SIG-M5 treated with dmso at 0.1 percent for 504 hours (cell line): Measurements from ENCODE around the gene CYTH2.

Experiments used
- DNase-seq: peaks from one replicate; lab custom pipeline; 2025; ENCODE audit not compliant: unreplicated experiment; lab: John Stamatoyannopoulos, UW

The CYTH2 gene

DNA sequence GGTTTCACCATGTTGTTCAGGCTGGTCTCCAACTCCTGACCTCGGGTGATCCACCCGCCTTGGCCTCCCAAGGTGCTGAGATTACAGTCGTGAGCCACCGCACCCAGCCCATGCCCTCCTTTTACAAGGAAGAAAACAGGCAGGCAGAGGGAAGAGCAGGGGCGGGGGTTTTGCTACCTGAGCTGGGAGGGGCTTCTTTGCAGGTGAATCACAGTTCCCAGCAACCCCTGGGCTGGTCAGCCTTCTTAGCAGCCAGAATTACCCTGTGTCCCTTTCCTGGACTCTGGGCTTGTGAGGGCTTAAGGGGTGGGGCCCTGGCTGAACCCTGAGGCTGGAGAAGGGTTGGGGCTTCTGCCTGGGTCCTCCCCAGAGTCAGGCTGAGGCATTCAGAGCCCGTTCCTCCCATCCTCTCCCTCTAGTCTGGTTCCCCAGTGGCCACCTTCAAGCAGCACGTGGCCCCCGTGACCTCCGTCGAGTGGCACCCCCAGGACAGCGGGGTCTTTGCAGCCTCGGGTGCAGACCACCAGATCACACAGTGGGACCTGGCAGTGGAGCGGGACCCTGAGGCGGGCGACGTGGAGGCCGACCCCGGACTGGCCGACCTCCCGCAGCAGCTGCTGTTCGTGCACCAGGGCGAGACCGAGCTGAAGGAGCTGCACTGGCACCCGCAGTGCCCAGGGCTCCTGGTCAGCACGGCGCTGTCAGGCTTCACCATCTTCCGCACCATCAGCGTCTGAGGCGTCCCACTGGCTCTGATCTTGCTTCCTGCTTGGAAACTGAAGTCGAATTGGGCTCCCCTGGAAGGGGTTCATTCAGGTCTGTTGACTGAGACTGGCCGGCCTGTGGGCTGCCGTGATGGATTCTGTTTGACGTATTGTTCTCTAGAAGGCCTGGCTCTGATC lies 16.6 kb upstream of the CYTH2 start:
- DNase-seq, result no peak

DNA sequence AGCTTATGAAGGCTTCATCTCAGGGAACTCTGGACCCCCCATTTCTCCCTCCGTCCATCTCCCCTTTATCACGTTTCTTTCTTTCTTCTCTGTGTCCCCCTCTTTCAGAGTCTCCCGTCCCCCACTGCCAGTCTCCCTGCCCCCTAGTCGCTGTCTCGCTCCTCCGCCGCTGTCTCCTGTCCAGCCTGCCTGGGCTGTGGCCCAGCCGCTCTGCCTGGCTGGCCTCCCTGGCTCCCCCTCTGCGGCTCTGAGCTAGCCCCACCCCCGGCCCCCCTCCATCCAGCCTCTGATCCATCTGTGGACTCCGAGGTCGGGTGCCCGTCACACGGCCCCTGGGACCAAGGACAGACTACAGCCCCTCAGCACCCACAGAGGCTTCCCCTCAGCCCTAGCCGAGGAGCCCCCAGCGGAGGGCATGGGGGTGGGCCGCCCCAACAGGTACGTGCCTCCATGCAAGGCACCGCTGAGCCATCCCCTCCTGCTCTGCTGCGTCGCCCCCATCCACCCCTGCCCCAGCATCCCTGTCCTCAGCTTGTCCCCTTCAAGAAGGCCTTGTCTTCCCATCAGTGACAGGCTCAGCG lies 14.9 kb upstream of the CYTH2 start:
- DNase-seq, result no peak

DNA sequence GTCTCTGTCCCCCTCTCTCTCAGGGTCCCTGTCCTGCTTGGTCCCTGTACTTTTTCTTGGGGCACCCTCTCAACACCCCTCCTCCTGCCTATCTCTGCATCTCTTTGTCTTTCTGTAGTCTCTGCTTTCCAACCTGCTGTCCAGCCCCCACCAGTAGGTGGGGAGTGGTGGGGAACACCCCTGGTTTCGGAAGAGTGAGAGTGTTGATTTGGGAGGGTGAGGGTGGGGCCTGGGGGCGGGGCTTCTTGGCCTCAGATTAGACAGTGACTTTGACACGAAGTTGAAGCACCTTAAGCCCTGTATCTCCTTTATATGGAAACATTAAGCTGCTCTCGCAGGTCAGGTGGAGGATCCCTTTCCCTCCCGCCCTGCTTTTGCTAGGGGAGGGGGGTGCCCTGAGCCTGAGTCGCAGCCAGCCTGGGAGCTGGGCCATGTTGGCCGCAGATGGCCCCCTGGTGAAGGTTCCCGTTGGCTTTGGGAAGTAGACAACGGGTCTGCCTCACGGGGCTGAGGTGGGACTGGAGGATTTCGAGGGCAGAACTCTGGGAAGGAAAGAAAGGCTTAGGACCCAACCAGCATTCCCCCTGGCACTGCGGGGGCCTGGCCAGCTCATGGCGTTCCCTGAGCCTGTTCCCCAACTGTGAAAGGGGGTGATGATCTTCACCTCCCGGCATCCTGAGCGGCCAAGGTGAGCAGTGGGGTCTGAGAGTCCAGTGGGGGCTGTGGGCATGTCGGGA lies 13.8 kb upstream of the CYTH2 start, which contains the start of gene KCNJ14:
KCNJ14 (plus strand) TSS at position 404 of the 737 bp plus-strand sequence. CDS start 6,151 bp downstream, outside the sequence.
- no peak for DNase-seq

DNA sequence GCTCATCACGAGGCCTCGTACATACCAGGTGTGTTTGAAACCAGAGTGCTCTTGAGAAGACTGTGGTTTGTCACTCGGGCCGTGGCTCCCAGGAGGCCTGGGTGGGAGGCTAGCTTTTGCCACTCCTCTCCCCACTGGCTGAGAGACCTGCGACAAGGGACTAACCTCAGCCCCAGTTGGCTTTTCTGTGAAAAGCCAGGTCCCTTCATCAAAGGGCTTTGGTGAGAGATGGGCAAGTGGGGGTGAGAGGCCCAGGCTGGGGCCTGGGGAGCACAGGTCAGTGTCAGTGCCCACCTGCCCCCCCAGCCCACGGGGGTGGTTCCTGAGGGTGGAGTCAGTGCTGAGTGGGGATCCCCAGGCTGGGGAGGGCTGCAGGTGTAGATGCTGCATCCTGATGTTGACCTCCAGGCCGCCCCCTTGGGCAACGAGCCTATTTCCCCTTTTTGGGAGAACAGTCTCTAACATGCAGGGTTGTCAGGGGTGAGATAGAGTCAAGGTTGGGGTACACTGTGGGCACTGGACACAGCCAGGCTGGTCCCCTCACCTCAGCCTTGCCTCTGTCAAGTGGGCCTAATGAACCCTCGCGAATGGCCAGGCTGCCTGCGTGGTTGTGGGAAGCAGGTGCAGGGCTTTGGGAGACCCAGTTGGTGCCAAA lies 13.1 kb upstream of the CYTH2 start:
- DNase-seq, result no peak

DNA sequence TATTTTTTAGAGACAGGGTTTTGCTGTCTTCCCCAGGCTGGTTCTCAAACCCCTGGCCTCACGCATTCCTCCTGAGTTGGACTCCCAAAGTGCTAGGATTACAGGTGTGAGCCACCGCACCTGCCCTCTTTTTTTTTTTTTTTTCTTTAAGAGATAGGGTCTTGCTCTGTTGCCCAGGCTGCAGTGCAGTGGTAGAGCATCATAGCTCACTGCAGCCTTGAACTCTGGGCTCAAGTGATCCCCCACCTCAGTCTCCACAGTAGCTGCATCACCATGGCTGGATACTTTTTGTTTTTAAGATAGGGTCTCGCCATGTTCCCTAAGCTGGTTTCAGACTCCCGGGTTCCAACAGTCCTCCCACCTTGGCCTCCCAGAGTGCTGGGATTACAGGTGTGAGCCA lies 12.3 kb upstream of the CYTH2 start:
- no peak for DNase-seq

DNA sequence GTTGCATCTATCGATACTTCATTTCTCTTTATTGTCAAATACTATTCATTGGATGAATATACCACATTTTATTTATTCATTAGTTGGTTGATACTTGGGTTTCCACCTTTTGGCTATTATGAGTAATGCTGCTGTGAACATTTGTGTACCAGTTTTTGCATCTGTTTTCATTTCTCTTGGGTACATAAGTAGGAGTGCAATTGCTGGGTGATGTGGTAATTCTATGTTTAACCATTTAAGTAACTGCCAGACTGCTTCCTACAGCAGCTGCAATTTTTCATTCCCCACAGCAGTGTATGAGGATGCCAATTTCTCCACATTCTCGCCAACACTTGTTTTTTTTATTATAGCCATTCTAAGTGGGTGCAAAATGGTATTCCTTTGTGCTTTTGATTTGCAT lies 11.2 kb upstream of the CYTH2 start:
- no peak for DNase-seq

DNA sequence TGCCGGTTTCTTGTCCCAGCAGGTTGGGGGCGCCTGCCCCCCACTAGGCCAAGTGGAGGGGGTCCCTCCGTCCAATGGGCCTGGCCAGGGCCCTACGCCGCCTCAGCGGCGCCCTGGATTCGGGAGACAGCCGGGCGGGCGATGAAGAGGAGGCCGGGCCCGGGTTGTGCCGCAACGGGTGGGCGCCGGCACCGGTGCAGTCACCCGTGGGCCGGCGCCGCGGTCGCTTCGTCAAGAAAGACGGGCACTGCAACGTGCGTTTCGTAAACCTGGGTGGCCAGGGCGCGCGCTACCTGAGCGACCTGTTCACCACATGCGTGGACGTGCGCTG lies 7.6 kb upstream of the CYTH2 start:
- DNase-seq, result no peak

DNA sequence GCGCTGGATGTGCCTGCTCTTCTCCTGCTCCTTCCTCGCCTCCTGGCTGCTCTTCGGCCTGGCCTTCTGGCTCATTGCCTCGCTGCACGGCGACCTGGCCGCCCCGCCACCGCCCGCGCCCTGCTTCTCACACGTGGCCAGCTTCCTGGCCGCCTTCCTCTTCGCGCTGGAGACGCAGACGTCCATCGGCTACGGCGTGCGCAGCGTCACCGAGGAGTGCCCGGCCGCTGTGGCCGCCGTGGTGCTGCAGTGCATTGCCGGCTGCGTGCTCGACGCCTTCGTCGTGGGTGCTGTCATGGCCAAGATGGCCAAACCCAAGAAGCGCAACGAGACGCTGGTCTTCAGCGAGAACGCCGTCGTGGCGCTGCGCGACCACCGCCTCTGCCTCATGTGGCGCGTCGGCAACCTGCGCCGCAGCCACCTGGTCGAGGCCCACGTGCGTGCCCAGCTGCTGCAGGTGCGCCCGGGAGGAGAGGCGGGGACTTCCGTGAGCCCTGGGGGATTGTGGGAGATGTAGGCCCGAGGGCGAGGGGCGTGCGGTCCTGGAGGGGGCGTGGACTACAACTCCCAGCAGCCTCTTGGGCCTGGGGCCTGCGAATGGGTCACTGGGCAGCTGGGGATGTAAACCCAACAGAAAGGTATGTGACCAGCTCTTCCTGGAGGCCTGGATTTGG lies 7.0 kb upstream of the CYTH2 start:
- no peak for DNase-seq

DNA sequence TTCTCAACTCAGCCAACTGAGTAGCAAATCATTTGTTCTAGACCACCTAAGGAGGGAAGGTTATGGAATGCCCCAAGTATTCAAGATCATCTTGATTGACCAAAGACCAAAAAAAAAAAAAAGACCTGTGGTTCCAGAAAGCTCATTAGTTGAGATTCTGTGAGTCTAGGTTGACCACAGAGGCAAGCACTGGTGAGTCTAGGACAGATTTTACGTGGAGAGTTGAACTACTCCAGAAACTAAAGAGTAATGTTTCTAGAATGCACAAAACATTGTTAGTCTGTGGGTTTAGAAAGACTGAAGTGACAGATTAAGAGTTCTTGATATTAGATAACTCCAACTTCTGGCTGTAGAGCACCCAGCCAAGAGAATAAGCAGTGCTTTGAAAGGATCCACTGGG lies 4.0 kb upstream of the CYTH2 start:
- DNase-seq, result no peak

DNA sequence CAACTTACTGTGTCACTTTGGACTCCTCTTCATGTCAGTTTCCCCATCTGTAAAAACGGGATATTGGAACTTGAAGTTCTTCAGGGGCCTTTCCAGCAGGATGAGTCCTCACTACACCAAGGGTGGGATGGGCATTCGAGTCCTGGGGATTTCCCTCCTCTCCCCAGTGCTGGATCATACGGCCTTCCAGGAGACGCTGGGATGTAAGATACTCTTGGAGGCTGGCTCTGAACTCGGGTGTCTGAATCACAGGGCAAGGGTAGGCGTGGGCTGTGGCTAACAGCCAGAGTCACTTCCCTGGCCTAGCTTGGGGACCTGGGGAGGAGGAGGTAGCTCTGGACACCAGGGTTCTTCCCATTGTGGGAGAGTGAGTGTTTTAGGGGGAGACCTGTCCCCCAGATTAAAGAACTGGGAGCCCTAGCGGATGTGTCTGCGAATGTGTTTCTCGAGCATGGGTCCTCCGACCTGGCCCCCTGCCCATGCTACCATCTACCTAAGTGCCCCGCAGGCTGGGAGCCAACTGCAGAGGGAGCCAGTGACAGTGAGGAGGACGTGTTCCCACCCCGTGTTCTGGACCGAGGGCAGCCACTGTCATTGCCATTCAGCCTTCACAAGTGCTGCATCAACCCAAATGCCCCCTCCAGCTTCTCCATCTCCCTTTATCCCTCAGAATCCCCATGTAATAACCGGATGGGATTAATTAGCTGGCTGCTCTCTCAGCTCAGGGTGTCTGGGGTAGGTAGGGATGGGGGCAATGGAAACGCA lies 2.4 kb upstream of the CYTH2 start:
- DNase-seq, result no peak

DNA sequence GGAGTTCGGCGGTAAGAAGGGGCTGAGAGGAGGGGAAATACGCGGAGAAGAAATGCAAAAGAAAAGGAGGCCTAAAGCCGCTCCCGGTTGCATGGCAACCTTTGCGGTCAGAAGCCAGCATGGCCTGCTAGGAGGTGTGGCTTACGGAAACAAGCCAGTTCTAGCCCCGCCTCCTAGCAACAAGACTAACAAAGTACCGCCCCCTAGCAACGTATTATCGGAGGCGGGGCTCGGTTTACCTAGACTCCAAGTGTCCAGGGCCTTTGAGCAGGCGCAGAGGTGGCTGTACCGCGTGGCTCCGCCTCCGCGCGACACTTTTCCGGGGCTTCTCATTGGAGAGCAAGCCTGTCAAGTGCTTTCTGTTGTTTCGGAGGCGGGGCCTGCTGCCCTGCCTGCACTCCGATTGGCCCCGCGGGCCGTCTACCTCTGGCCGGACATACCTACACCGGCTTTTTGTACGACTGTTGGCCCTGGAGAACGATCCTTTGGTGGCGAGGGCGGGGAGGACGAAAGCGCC lies 339 bp upstream of the CYTH2 start:
- peak; percentile 99 for DNase-seq

DNA sequence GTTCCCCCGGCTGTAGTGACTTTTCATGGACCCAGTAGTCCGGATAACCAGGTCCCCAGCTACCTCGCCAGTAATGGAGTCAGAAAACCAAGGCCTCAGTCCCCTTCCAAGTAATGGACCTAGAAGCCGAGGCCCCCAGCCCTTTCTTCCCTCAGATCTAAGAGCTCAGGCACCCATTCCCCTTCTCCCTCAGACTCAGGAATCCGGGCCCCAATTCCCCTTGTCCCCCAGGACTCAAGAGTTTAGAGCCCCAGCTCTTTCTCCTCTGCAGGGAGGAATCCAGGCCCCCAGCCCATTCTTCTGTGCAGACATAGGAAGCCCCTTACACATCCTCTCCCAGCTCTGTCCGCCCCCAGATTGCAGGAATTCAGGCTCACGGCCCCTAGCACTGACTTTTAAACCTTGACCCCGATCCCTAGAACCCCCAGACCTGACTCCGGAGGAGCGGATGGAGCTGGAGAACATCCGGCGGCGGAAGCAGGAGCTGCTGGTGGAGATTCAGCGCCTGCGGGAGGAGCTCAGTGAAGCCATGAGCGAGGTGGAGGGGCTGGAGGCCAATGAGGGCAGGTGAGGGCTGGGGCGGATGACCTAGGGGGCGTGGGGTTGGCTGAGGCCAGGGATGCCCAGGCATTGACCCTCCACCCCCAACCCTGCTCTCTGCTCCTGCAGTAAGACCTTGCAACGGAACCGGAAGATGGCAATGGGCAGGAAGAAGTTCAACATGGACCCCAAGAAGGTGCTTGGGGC lies 938 bp downstream of the CYTH2 start:
- DNase-seq, result no peak

DNA sequence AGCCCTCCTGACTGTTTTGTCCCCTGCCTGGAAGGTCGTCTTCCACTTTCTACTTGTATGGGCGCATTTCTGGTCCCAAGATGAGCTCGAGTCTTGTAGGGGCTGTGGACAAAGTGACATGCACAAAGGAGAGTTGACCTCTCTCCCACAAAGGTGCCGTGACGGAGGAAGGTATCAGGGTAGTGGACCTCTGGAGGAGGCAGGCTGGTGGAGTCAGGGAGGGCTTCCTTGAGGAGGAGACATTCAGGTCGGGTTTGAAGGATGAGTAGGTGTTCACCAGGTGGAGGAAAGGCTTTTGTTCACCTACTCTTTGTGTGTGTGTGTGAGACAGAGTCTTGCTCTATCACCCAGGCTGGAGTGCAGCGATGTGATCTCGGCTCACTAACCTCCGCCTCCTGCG lies 1.7 kb downstream of the CYTH2 start:
- DNase-seq, result no peak

DNA sequence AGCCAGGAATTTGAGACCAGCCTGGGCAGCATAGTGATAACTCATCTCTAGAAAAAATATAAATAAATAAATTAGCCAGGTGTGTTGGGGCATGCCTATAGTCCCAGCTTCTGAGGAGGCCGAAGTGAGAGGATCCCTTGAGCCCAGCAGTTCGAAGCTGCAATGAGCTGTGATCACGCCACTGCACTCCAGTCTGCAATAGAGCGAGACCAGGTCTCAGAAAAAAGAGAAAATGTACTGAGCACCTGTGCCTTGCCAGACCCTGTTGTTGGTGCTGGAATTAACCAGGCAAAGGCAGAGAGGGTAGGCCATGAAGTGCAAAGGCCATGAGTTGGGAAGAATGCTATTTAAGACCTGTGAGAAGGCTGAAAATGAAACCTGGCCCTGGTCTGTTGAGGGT lies 2.7 kb downstream of the CYTH2 start:
- no peak for DNase-seq

DNA sequence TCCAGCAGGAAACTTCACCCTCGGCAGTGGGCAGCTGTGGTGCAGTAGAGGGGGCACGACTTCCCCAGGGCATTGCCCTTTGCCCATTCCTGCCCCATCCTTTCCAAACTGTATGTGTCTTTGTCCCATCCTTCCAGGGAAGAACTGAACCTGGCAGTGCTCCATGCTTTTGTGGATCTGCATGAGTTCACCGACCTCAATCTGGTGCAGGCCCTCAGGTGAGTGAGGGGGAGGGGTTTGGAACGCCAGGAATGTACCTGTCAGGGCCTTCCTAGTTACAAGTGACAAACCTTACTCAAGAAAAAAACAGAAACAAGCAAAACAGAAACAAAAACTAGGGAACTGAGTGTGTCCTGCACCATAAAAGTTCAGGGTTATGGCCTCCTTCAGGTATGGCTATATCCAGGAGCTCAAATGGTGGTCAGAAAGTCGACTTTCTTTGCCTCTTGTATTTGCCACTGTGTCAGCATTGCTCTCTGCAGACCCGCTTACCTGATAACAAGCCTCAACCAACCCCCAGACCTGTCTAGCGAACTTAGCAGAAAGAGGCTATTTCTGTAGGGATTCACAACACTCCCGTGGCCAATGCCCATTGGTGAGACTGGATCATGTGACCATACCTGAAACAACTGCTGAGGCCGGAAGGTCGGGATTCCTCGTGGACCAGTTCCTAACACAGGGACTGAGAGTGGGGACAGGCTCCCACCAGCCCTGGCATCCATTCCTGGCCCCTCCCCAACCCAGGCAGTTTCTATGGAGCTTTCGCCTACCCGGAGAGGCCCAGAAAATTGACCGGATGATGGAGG lies 4.2 kb downstream of the CYTH2 start:
- no peak for DNase-seq

DNA sequence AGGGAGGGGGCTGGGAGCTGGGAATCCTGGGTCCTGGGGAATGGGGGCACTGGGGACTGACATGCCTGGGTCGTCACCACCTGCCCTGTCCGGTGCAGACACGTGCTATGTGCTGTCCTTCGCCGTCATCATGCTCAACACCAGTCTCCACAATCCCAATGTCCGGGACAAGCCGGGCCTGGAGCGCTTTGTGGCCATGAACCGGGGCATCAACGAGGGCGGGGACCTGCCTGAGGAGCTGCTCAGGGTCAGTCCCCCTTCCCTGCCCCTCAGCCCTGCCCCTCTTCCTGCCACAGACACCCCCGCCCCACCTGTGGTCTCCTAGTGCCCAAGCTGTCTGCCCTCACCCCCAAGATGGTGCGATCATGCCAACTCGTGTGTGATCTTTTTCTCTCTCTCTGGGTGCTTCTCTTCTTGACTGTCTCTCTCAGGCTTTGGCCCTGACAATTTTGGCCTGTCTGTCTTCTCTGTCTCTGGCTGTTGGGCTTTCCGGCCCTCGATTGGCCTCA lies 5.0 kb downstream of the CYTH2 start:
- DNase-seq, result no peak

DNA sequence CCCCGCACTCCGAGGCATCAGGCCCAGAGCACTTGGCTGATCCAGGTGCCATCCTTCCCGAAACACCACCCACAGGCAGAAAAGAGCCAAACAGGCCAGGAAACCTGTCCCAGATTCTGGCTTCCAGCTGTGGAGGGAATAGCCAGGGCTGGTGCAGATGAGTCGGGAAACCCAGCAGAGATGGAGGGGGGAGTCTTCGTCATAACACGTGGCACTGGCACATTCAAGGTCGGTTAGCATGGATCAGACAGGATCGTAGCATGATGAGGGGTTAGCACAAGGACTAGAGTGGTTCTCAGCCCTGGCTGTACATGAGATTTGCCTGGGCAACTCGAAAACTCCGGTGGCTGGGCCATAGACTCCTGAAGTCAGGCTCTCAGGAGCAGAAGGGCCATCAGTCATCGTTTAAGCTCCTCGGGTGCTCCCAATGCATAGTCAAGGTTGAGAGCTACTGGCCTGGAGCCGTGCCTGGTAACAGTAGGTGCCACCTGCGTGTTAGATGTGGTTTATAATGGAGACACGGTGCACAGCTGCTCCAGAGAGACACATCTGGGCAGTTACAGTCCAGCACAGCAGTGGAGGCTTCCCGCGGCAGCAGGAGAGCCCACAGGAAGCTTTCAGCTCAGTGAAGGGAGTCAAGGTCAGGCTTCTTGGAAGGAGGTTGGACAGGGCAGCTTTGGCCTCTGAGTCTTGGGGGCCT lies 6.3 kb downstream of the CYTH2 start:
- no peak for DNase-seq

DNA sequence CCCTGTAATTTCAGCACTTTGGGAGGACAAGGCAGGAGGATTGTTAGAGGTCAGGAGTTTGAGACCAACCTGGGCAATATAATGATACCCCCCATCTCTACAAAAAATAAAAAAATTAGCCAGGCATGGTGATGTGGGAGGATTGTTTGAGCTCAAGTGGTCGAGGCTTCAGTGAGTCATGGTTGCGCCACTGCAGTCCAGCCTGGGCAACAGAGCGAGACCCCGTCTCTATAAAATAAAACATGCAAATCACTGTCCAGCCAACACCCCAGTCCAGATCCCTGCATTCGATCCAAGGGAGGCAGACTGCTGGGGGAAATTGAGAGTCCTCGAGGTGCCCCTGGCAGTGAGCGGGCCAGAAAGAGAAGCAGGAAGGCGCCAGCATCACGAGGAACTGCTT lies 7.0 kb downstream of the CYTH2 start:
- no peak for DNase-seq
